ENCODE results near the gene CRIM1.

Gene CRIM1

GRCh38 chr2:36530983-36531354 is 175.4 kb downstream of the CRIM1 start:
- Histone ChIP-seq H3K9ac (ENCODE audit: low read length) (no peak overlapping the region), H2AFZ (ENCODE audit: low read length) (no peak overlapping the region), H3K27ac (ENCODE audit: low read length) (no peak overlapping the region)

GRCh38 chr2:36534275-36534799 is 178.8 kb downstream of the CRIM1 start:
- Histone ChIP-seq H3K27me3 (replicated peaks; ENCODE audit: insufficient read depth, low read length) (no peaks in the 10 kb centered on the region), H3K79me2 (ENCODE audit: low read length) (no peaks in the 10 kb centered on the region), H2AFZ (ENCODE audit: low read length) (no peak overlapping the region), H3K27ac (ENCODE audit: low read length) (no peak overlapping the region), H3K4me1 (ENCODE audit: low read length) (0 out of 2 replicates have a peak, but pooled peaks cover 5% of the 10 kb centered on the region), H3K9me3 (replicated peaks; ENCODE audit: insufficient read depth, low read length) (no peaks in the 10 kb centered on the region), H4K20me1 (ENCODE audit: insufficient read depth, low read length) (no peaks in the 10 kb centered on the region), H3K4me2 (ENCODE audit: low read depth, low read length) (no peak overlapping the region), H3K4me3 (ENCODE audit: low read length) (no peak overlapping the region), H3K9me2 (replicated peaks; ENCODE audit: insufficient read depth, low read length) (no peaks in the 10 kb centered on the region), H3K36me3 (replicated peaks; ENCODE audit: insufficient read depth, low read length) (no peaks in the 10 kb centered on the region), H3F3A (ENCODE audit: insufficient read depth, low read length) (no peaks in the 10 kb centered on the region), H3K9ac (ENCODE audit: low read length) (no peak overlapping the region)
- TF ChIP-seq EZH2 (optimal IDR thresholded peaks at IDR 0.05; ENCODE audit: low read depth, low read length) (no peak), CTCF (IDR thresholded peaks at IDR 0.05; ENCODE audit: low read length) (no peak), EZH2phosphoT487 (IDR thresholded peaks at IDR 0.05; ENCODE audit: low read length) (no peak)
- DNase-seq: no peak

More at GRCh38 chr2:36530983-36531354, 175.4 kb downstream of the CRIM1 start:
- no peak overlapping the region for H3K4me3 ChIP-seq (ENCODE audit: low read length)
- no peaks in the 10 kb centered on the region for H3K36me3 ChIP-seq (replicated peaks; ENCODE audit: insufficient read depth, low read length)
- H3F3A ChIP-seq (ENCODE audit: insufficient read depth, low read length): peaks cover 6% of the 10 kb centered on the region; the same call in 1 of the 2 replicates
- H3K4me2 ChIP-seq (ENCODE audit: low read depth, low read length): no peak overlapping the region
- H3K27me3 ChIP-seq (replicated peaks; ENCODE audit: insufficient read depth, low read length): no peaks in the 10 kb centered on the region
- H3K9me3 ChIP-seq (replicated peaks; ENCODE audit: insufficient read depth, low read length): no peaks in the 10 kb centered on the region
- H3K9me2 ChIP-seq (replicated peaks; ENCODE audit: insufficient read depth, low read length): no peaks in the 10 kb centered on the region
- H4K20me1 ChIP-seq (ENCODE audit: insufficient read depth, low read length): no peaks in the 10 kb centered on the region
- TF ChIP-seq EZH2 (optimal IDR thresholded peaks at IDR 0.05; ENCODE audit: low read depth, low read length) (no peak), CTCF (IDR thresholded peaks at IDR 0.05; ENCODE audit: low read length) (no peak), EZH2phosphoT487 (IDR thresholded peaks at IDR 0.05; ENCODE audit: low read length) (no peak)
- no peaks in the 10 kb centered on the region for H3K79me2 ChIP-seq (ENCODE audit: low read length)
- H3K4me1 ChIP-seq (ENCODE audit: low read length): peaks cover 21% of the 10 kb centered on the region
- DNase-seq: no peak

GRCh38 chr2:36535099-36535498 is 179.5 kb downstream of the CRIM1 start:
- Histone ChIP-seq H2AFZ (ENCODE audit: low read length) (no peak overlapping the region), H3K9me2 (replicated peaks; ENCODE audit: insufficient read depth, low read length) (no peaks in the 10 kb centered on the region), H3K4me1 (ENCODE audit: low read length) (peaks cover 8% of the 10 kb centered on the region), H3K36me3 (replicated peaks; ENCODE audit: insufficient read depth, low read length) (no peaks in the 10 kb centered on the region), H3K79me2 (ENCODE audit: low read length) (no peaks in the 10 kb centered on the region), H3K9ac (ENCODE audit: low read length) (no peak overlapping the region), H3K27ac (ENCODE audit: low read length) (no peak overlapping the region), H3K27me3 (replicated peaks; ENCODE audit: insufficient read depth, low read length) (no peaks in the 10 kb centered on the region), H4K20me1 (ENCODE audit: insufficient read depth, low read length) (no peaks in the 10 kb centered on the region), H3K4me2 (ENCODE audit: low read depth, low read length) (no peak overlapping the region), H3K9me3 (replicated peaks; ENCODE audit: insufficient read depth, low read length) (no peaks in the 10 kb centered on the region), H3K4me3 (ENCODE audit: low read length) (no peak overlapping the region), H3F3A (ENCODE audit: insufficient read depth, low read length) (peaks cover 6% of the 10 kb centered on the region; the same call in 1 of the 2 replicates)
- DNase-seq: no peak
- TF ChIP-seq EZH2phosphoT487 (IDR thresholded peaks at IDR 0.05; ENCODE audit: low read length): no peak
- no peak for TF ChIP-seq CTCF (IDR thresholded peaks at IDR 0.05; ENCODE audit: low read length)
- no peak for TF ChIP-seq EZH2 (optimal IDR thresholded peaks at IDR 0.05; ENCODE audit: low read depth, low read length)
